ENCODE measurements around the gene ZNF524.

ZNF524 gene

DNA sequence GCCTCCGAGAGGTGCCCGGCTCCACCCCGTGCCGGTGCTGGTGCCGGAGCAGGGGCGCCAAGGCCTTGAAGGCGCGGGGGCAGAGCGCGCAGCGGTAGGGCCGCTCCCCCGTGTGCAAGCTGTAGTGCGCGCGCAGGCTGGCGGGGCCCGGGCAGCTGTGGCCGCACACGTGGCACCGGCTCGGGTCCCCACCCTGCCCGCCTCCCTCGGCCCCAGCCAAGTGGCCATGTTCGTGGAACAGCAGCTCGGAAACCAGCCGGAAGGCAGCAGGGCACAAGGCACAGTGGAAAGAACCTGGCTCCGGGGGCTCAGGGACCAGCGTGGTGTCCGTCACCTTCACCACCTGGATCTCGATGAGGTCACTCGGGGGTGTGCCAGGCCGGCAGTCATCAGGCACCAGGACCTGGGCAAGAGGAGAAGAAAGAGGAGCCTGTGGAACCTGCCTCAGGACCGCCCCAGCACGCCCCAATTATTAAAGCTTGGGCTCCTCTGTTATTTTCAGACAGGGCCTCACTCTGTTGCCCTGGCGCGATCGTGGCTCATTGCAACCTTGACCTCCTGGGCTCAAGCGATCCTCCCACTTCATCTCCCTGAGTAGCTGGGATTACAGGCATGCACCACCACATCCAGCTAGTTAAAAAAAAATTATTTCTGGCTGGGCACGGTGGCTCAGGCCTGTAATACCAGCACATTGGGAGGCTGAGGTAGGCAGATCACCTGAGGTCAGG, 22.3 kb downstream of the ZNF524 start:
- DNase-seq: no peak

- DNase-seq: no peak
These were observed 23.0 kb downstream of the ZNF524 start for GRCh38 chr19:55623130-55623529.

- DNase-seq: no peak
These were observed 23.5 kb downstream of the ZNF524 start for GRCh38 chr19:55623561-55623960.

DNA sequence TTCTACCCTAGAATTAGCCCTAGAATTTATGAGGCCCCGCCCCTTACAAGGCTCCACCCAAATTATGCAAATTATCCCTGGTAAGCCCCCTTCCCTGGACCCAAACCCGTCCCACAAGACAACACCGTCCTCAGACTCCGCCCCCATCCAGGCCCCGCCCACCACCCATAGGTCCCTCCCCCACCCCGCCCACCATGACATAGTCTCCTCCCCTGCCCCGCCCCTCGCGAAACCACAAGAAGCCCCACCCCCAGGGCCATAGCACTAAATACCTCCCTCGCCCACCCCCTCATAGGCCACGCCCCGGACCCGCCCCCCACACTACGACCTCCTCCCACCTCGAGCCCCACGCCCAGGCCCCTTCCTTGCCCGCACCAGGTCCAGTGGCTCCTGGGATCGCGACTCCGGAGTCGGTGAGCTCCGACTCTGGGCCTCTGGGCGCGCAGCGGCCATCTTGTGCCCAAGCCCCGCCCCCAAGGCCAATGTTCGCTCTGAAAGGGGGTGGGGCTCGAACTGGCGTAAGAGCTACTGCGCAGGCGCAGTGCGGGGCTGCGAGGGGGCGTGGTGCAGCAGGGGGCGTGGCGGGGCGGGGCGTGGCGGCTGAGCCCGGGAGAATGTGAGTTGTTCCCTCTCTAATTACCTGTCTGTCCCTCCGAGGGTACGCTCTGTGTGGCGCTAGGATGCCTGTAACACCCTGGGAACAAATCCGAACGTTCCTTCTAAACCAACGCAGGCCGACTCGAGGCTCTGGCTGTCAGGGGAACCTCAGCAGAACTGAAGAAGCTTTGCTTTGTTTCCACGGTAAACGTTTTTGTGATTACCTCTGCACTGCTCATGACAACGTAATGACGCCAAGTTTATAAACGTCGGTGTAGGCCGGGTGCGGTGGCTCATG, 24.3 kb downstream of the ZNF524 start, which contains the start of gene ZNF784:
ZNF784 (minus strand) TSS at position 458 of the 895 bp plus-strand sequence; CDS start at position 453, 5 bp downstream.
- peak; percentile 94 for DNase-seq

GRCh38 chr19:55625004-55625326, 24.9 kb downstream of the ZNF524 start:
- no peak for DNase-seq

- no peak for DNase-seq
These were observed 26.3 kb downstream of the ZNF524 start for GRCh38 chr19:55626350-55626749.

DNA sequence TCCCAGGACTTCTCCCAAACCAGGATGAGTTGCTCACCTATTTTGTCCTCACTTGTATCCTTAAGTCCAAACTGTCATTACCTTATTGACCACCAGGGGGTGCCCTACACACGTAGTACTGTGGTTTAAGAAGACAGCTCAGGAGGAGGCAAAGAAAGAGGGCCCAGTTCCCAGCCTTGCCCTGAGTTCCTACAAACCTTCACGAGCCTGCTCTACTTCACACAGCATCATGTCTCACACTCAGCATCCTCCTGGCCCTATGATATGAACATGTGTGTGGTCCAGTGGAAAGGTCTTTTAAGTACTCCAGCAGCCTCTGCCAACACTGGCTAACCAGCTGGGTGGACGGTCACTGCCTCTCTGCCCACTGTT, 32.4 kb downstream of the ZNF524 start:
- DNase-seq: peak; percentile 73

DNA sequence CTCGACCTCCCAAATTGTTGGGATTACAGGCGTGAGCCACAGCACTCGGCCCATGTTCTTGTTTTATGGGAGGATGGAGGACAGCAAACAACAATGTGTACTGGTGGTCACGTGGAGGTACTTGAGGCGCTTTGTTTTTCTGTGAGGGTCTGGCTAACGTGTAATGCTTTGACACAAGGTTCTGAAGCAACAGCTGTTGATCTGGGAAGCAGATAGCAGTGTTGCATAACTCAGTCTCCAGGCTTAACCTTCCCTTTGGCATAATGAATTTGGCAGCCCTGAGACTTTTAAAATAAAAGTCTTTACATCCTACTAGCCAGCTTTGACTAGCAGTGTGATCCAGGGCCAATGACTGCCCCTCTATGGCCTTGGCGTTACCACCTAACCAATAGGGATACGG, 33.8 kb downstream of the ZNF524 start:
- DNase-seq: no peak

- no peak for DNase-seq
These were observed 35.2 kb downstream of the ZNF524 start for GRCh38 chr19:55635334-55635717.

GRCh38 chr19:55635856-55636440, 35.9 kb downstream of the ZNF524 start:
- DNase-seq: no peak

- no peak for DNase-seq
These were observed 36.6 kb downstream of the ZNF524 start for GRCh38 chr19:55636723-55637122.

DNA sequence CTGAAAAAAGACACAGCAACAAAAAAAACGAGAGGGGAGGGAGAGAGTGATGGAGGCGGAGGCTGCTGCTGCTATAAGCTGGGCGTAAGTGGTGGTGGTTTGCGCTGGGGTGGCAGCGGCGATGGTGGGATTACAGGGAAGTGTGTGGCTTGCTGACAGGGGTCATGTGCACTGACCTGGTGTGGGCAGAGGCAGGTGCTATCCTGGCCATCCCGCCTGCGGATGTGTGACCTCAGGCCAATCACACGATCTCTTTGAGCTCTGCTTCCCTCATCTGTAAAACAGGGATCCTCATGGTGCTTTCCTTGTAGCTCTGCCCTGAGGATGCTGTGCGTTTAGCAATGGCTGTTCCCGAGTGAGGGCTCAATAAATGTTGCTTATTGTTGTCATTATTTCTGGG, 37.4 kb downstream of the ZNF524 start:
- DNase-seq: no peak

DNA sequence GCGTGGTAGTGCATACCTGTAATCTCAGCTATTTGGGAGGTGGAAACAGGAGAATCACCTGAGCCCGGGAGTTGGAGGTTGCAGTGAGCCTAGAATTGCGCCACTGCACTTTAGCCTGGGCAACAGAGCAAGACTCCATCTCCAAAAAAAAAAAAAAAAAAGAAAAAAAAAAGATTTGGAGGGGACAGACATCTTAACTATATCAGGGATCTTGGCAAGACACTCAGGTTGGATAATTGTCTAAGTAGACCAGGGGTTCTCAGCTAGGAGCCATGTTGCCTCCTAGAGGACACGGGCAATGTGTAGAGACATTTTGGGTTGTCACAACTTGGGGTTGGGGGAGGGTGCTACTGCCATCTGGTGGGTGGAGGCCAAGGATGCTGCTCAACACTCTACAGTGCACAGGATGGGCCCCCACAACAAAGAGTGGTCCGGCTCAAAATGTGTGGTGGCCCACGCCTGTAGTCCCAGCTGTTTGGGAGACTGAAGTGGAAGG, 38.8 kb downstream of the ZNF524 start:
- no peak for DNase-seq

GRCh38 chr19:55640043-55640576, 40.0 kb downstream of the ZNF524 start:
- peak; percentile 34 for DNase-seq

GRCh38 chr19:55640577-55641425, 40.7 kb downstream of the ZNF524 start, which contains the start of gene ZNF580:
TSS of gene ZNF580 (plus strand) at chr19:55641002. CDS start at chr19:55642509, 1,507 bp downstream.
- peak; percentile 73 for DNase-seq

- DNase-seq: peak; percentile 20
These were observed 41.5 kb downstream of the ZNF524 start for GRCh38 chr19:55641426-55642152.

- DNase-seq: peak; percentile 11
These were observed 42.3 kb downstream of the ZNF524 start for GRCh38 chr19:55642153-55643002.

DNA sequence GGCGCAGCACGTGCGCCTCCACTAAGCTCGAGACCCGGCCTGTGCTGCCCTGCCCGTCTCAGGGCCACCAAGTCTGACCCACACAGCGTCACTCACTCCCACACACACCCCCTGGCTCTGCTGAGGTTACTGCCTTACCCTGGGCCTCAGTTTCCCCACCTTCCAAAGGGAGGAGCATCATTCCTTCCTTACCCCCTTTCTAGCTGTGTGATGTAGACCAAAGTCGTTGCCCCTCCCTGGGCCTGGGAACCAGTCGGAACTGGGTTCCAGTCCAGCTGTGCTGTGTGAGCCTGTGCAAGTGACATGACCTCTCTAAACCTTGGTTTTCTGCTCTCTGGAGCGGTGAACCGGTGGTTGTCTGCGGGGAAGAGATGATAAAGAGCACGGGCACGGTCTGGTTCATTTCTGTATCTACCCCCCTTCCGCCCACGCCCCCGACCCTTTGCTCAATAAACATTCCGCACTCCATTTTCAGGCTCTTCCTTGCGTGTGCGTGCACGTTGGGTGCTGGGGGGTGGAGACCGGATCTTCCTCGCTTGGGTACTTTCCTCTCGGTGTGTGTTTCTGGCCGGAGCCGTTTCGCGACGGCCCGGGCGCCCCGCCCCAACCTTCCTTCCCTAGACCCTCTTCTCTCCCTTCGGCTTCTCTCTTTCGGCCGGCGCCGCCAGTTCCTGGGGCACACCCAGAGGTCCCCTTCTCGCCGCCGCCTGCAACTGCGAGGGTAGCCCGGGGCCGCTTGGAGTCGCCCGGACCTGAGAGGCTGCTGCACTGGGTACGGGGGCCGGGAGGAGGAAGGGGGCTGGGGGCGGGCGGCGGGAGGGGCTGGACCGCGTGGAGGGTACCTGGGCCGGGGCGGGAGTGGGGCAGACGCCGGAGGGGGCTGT, 43.2 kb downstream of the ZNF524 start, which contains the start of gene ZNF581:
ZNF581 (plus strand) TSS at position 647 of the 884 bp plus-strand sequence. CDS start 923 bp downstream, outside the sequence.
- peak; percentile 70 for DNase-seq

GRCh38 chr19:55643887-55644176, 43.7 kb downstream of the ZNF524 start:
- no peak for DNase-seq

Data from NCI-H510A treated with DMSO at 0.1 percent for 48 hours (cell line).